ENCODE results near the gene ARMC5.
"Not testable (repeated sequence)": the region's sequence is repeated elsewhere in the genome, so short reads cannot be mapped to it uniquely, and the experiment has no call there.

The ARMC5 gene

GRCh38 chr16:31478956-31479355 is 19.7 kb downstream of the ARMC5 start:
- no peak for DNase-seq

GRCh38 chr16:31479751-31480150 is 20.4 kb downstream of the ARMC5 start:
- DNase-seq: no peak

GRCh38 chr16:31480851-31481536 is 21.7 kb downstream of the ARMC5 start:
- DNase-seq: no peak

GRCh38 chr16:31483081-31483480 is 23.8 kb downstream of the ARMC5 start, which contains the start of gene SLC5A2:
Gene SLC5A2 (plus strand): TSS chr16:31483123. CDS start chr16:31483137, 14 bp downstream.
- DNase-seq: no peak

- not testable (repeated sequence) for DNase-seq
These were observed 24.7 kb downstream of the ARMC5 start for GRCh38 chr16:31484048-31484447.

GRCh38 chr16:31484491-31485171 is 25.3 kb downstream of the ARMC5 start:
- DNase-seq: no peak

- no peak for DNase-seq
These were observed 26.3 kb downstream of the ARMC5 start for GRCh38 chr16:31485571-31485970.

- DNase-seq: no peak
These were observed 26.7 kb downstream of the ARMC5 start for GRCh38 chr16:31486045-31486444.

GRCh38 chr16:31487071-31487719 is 27.9 kb downstream of the ARMC5 start:
- peak; percentile 19 for DNase-seq

- peak; percentile 87 for DNase-seq
These were observed 28.6 kb downstream of the ARMC5 start for GRCh38 chr16:31487720-31488467.

GRCh38 chr16:31488468-31489297 is 29.4 kb downstream of the ARMC5 start:
- no peak for DNase-seq

- no peak for DNase-seq
These were observed 29.9 kb downstream of the ARMC5 start for GRCh38 chr16:31489298-31489564.

- DNase-seq: no peak
These were observed 30.6 kb downstream of the ARMC5 start for GRCh38 chr16:31489616-31490584.

GRCh38 chr16:31491778-31492418 is 32.6 kb downstream of the ARMC5 start:
- DNase-seq: no peak

GRCh38 chr16:31493506-31494125 is 34.3 kb downstream of the ARMC5 start:
- DNase-seq: no peak

- DNase-seq: no peak
These were observed 37.4 kb downstream of the ARMC5 start for GRCh38 chr16:31496670-31497069.

GRCh38 chr16:31498493-31498892 is 39.2 kb downstream of the ARMC5 start:
- no peak for DNase-seq

- DNase-seq: no peak
These were observed 40.6 kb downstream of the ARMC5 start for GRCh38 chr16:31499928-31500327.

- DNase-seq: no peak
These were observed 42.1 kb downstream of the ARMC5 start for GRCh38 chr16:31501226-31501965.

GRCh38 chr16:31501966-31502348 is 42.7 kb downstream of the ARMC5 start:
- DNase-seq: no peak
